GM21381 (cell line): ENCODE measurements around the gene UBE2E2.

Experiments
- ATAC-seq: cut with Tn5 transposase; IDR thresholded peaks from one replicate; pipeline ENCODE4 v1.9.1; 2021; ENCODE audit warnings: mild to moderate bottlenecking, moderate library complexity; ENCODE audit not compliant: unreplicated experiment

UBE2E2 gene

GRCh38 chr3:23435318-23435717, 232.2 kb downstream of the UBE2E2 start:
- no peak for ATAC-seq

GRCh38 chr3:23435904-23436303, 232.8 kb downstream of the UBE2E2 start:
- ATAC-seq: no peak

- ATAC-seq: no peak
Measured at GRCh38 chr3:23437484-23438145, 234.5 kb downstream of the UBE2E2 start.

- peak; percentile 36 for ATAC-seq
Measured at GRCh38 chr3:23438657-23439056, 235.5 kb downstream of the UBE2E2 start.

GRCh38 chr3:23439080-23439479, 236.0 kb downstream of the UBE2E2 start:
- no peak for ATAC-seq

- no peak for ATAC-seq
Measured at GRCh38 chr3:23440416-23441294, 237.5 kb downstream of the UBE2E2 start.

- ATAC-seq: peak; percentile 49
Measured at GRCh38 chr3:23442598-23443383, 239.7 kb downstream of the UBE2E2 start.

- no peak for ATAC-seq
Measured at GRCh38 chr3:23444386-23444785, 241.3 kb downstream of the UBE2E2 start.

GRCh38 chr3:23446301-23446700, 243.2 kb downstream of the UBE2E2 start:
- ATAC-seq: no peak

- ATAC-seq: no peak
Measured at GRCh38 chr3:23448998-23449537, 245.9 kb downstream of the UBE2E2 start.

- ATAC-seq: no peak
Measured at GRCh38 chr3:23450051-23450450, 246.9 kb downstream of the UBE2E2 start.

- no peak for ATAC-seq
Measured at GRCh38 chr3:23450806-23451205, 247.7 kb downstream of the UBE2E2 start.

GRCh38 chr3:23452408-23452807, 249.3 kb downstream of the UBE2E2 start:
- ATAC-seq: no peak

GRCh38 chr3:23455084-23455483, 252.0 kb downstream of the UBE2E2 start:
- no peak for ATAC-seq

- no peak for ATAC-seq
Measured at GRCh38 chr3:23455775-23456174, 252.6 kb downstream of the UBE2E2 start.

- no peak for ATAC-seq
Measured at GRCh38 chr3:23457697-23458096, 254.6 kb downstream of the UBE2E2 start.

GRCh38 chr3:23459465-23459864, 256.3 kb downstream of the UBE2E2 start:
- no peak for ATAC-seq

- ATAC-seq: no peak
Measured at GRCh38 chr3:23459889-23460546, 256.9 kb downstream of the UBE2E2 start.

- ATAC-seq: no peak
Measured at GRCh38 chr3:23461069-23461468, 257.9 kb downstream of the UBE2E2 start.

GRCh38 chr3:23463791-23464190, 260.7 kb downstream of the UBE2E2 start:
- no peak for ATAC-seq

GRCh38 chr3:23465569-23465968, 262.4 kb downstream of the UBE2E2 start:
- no peak for ATAC-seq
